Measurements from ENCODE around the gene SLC4A8. TPM values are rescaled to one million over a fixed set of nuclear protein-coding genes. Genes with fewer than 3 reads are reported as not detected.

Gene SLC4A8
- total RNA-seq, 1 experiment from 2014 or later: 1.4 TPM

- H3K79me2 ChIP-seq (ENCODE audit: insufficient read depth, low read length): no peaks in the 10 kb centered on the region
- H3K4me3 ChIP-seq (replicated peaks in 1 of 2; ENCODE audit: low read depth in 1 of 2, low read length in 2 of 2): no peak overlapping the region
- ChIA-PET POLR2A (no interaction called here), CTCF (no interaction called here), RAD21 (ENCODE audit: low non-redundant PET in 1 of 2, low total read pairs in 2 of 2, uncharacterized antibody in 2 of 2, unreplicated experiment in 2 of 2) (no interaction called here)
- H3K4me1 ChIP-seq (ENCODE audit: control insufficient read depth in 1 of 2, insufficient read depth in 2 of 2, low read length in 2 of 2): no peaks in the 10 kb centered on the region
- no peaks in the 10 kb centered on the region for H3K36me3 ChIP-seq (ENCODE audit: control insufficient read depth in 1 of 2, insufficient read depth in 2 of 2, low read length in 2 of 2)
- H2AFZ ChIP-seq (ENCODE audit: low read depth, low read length, poor library complexity, severe bottlenecking): no peak overlapping the region
- no peak overlapping the region for H3K27ac ChIP-seq (ENCODE audit: low read depth, low read length)
- no TSS peak for BruUV-seq (replicated peaks)
- DNase-seq (ENCODE audit: low read depth, low spot score) (no peak), ATAC-seq (no peak)
- no peak overlapping the region for H3K9ac ChIP-seq (ENCODE audit: low read length)
- H3K27me3 ChIP-seq (ENCODE audit: insufficient read depth, low read length): no peaks in the 10 kb centered on the region; the same call in 1 of the 2 replicates
- no peaks in the 10 kb centered on the region for H4K20me1 ChIP-seq (ENCODE audit: insufficient read depth)
- no peaks in the 10 kb centered on the region for H3K9me2 ChIP-seq (ENCODE audit: insufficient read depth)
- no peak overlapping the region for H3K4me2 ChIP-seq (ENCODE audit: low read length)
- no peak for TF ChIP-seq SP1 (IDR thresholded peaks at IDR 0.05; ENCODE audit: low read depth)
- TF ChIP-seq FOSL1 (IDR thresholded peaks at IDR 0.05; ENCODE audit: low read depth): no peak
- TF ChIP-seq EZH2 (IDR thresholded peaks at IDR 0.05): no peak
- TF ChIP-seq CEBPB (IDR thresholded peaks at IDR 0.05; ENCODE audit: low read depth): no peak
- TF ChIP-seq CBX3 (IDR thresholded peaks at IDR 0.05; ENCODE audit: low read depth): no peak
- TF ChIP-seq POLR2A (IDR thresholded peaks at IDR 0.05; ENCODE audit: borderline replicate concordance, extremely low read depth, insufficient read depth, insufficient read length): no peak
- no peak for TF ChIP-seq ELF1 (IDR thresholded peaks at IDR 0.05; ENCODE audit: borderline replicate concordance, low read depth)
- no peak for TF ChIP-seq ZBTB33 (IDR thresholded peaks at IDR 0.05; ENCODE audit: extremely low read depth, insufficient replicate concordance, low read length)
- TF ChIP-seq, protein P1, sequence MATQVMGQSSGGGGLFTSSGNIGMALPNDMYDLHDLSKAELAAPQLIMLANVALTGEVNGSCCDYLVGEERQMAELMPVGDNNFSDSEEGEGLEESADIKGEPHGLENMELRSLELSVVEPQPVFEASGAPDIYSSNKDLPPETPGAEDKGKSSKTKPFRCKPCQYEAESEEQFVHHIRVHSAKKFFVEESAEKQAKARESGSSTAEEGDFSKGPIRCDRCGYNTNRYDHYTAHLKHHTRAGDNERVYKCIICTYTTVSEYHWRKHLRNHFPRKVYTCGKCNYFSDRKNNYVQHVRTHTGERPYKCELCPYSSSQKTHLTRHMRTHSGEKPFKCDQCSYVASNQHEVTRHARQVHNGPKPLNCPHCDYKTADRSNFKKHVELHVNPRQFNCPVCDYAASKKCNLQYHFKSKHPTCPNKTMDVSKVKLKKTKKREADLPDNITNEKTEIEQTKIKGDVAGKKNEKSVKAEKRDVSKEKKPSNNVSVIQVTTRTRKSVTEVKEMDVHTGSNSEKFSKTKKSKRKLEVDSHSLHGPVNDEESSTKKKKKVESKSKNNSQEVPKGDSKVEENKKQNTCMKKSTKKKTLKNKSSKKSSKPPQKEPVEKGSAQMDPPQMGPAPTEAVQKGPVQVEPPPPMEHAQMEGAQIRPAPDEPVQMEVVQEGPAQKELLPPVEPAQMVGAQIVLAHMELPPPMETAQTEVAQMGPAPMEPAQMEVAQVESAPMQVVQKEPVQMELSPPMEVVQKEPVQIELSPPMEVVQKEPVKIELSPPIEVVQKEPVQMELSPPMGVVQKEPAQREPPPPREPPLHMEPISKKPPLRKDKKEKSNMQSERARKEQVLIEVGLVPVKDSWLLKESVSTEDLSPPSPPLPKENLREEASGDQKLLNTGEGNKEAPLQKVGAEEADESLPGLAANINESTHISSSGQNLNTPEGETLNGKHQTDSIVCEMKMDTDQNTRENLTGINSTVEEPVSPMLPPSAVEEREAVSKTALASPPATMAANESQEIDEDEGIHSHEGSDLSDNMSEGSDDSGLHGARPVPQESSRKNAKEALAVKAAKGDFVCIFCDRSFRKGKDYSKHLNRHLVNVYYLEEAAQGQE (IDR thresholded peaks at IDR 0.05; ENCODE audit: low read depth): no peak
- TF ChIP-seq TCF7L2 (IDR thresholded peaks at IDR 0.05; ENCODE audit: borderline replicate concordance, extremely low read depth, insufficient read depth, insufficient read length): no peak
- TF ChIP-seq CTCF (IDR thresholded peaks at IDR 0.05 in 2 of 3, conservative IDR thresholded peaks at IDR 0.05 in 1 of 3; ENCODE audit: borderline replicate concordance in 1 of 3, insufficient read depth in 1 of 3, low read depth in 2 of 3, low read length in 2 of 3): no peak
- TF ChIP-seq SRF (IDR thresholded peaks at IDR 0.05; ENCODE audit: low read depth): no peak
- no peak for TF ChIP-seq POLR2AphosphoS5 (IDR thresholded peaks at IDR 0.05; ENCODE audit: low read depth, low read length)
- no peak for TF ChIP-seq EGR1 (IDR thresholded peaks at IDR 0.05; ENCODE audit: low read depth)
- TF ChIP-seq JUND (IDR thresholded peaks at IDR 0.05): no peak
- TF ChIP-seq MAX (IDR thresholded peaks at IDR 0.05): no peak
- TF ChIP-seq, protein P2, sequence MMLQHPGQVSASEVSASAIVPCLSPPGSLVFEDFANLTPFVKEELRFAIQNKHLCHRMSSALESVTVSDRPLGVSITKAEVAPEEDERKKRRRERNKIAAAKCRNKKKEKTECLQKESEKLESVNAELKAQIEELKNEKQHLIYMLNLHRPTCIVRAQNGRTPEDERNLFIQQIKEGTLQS (IDR thresholded peaks at IDR 0.05): no peak
- TF ChIP-seq YY1 (IDR thresholded peaks at IDR 0.05; ENCODE audit: extremely low read depth, insufficient replicate concordance, low read depth, low read length): no peak
- intact Hi-C loops (cut with micrococcal nuclease): no loop called here
- H3K9me3 ChIP-seq (ENCODE audit: control insufficient read depth in 1 of 2, insufficient read depth in 1 of 2, low read depth in 1 of 2, low read length in 2 of 2): no peaks in the 10 kb centered on the region
Observed at GRCh38 chr12:51406859-51407258, 17.8 kb upstream of the SLC4A8 start.

Data from HCT116 (cell line).